Hematopoietic multipotent progenitor cell treated with erythropoietin and hydrocortisone succinate and interleukin-3 and kit ligand, for 17 days (in vitro differentiated cells): ENCODE data around the gene VTI1B.
A peak's percentile ranks its signal among the peaks of the same experiment; 100 is the strongest.
"Not testable (repeated sequence)": the region's sequence is repeated elsewhere in the genome, so short reads cannot be mapped to it uniquely, and the experiment has no call there.

Experiments used
- DNase-seq: peaks from one replicate; pipeline ENCODE4 v3.0.0-alpha.2; 2015; ENCODE audit warnings: low spot score

VTI1B gene

GRCh38 chr14:67630186-67630585 lies 44.2 kb downstream of the VTI1B start:
- no peak for DNase-seq

- no peak for DNase-seq
Observed at GRCh38 chr14:67627519-67627918, 46.9 kb downstream of the VTI1B start.

- not testable (repeated sequence) for DNase-seq
Observed at GRCh38 chr14:67626131-67626530, 48.3 kb downstream of the VTI1B start.

- DNase-seq = no peak
Observed at GRCh38 chr14:67623114-67623513, 51.3 kb downstream of the VTI1B start.

- DNase-seq = no peak
Observed at GRCh38 chr14:67622675-67623074, 51.8 kb downstream of the VTI1B start.

- DNase-seq = no peak
Observed at GRCh38 chr14:67620217-67620785, 54.1 kb downstream of the VTI1B start.

GRCh38 chr14:67619446-67620216 lies 54.8 kb downstream of the VTI1B start, which contains the start of gene ARG2:
Gene ARG2 (plus strand): TSS chr14:67619920. CDS start chr14:67619978, 58 bp downstream.
- peak; percentile 99 for DNase-seq

GRCh38 chr14:67618617-67619063 lies 55.8 kb downstream of the VTI1B start:
- peak; percentile 80 for DNase-seq

- DNase-seq = no peak
Observed at GRCh38 chr14:67610491-67610890, 63.9 kb downstream of the VTI1B start.

GRCh38 chr14:67609642-67610310 lies 64.7 kb downstream of the VTI1B start:
- DNase-seq = no peak

GRCh38 chr14:67607646-67608045 lies 66.8 kb downstream of the VTI1B start:
- no peak for DNase-seq

- no peak for DNase-seq
Observed at GRCh38 chr14:67602995-67603545, 71.4 kb downstream of the VTI1B start.

GRCh38 chr14:67602076-67602475 lies 72.4 kb downstream of the VTI1B start:
- DNase-seq = no peak

GRCh38 chr14:67600562-67600974 lies 73.9 kb downstream of the VTI1B start:
- not testable (repeated sequence) for DNase-seq

GRCh38 chr14:67599698-67600561 lies 74.5 kb downstream of the VTI1B start, which contains the start of gene PIGH:
Gene PIGH (minus strand): TSS chr14:67600268. CDS start chr14:67600203, 65 bp downstream.
- peak; percentile 92 for DNase-seq
